Hematopoietic multipotent progenitor cell (in vitro differentiated cells): Measurements from ENCODE around the gene ANKRD34A. TPM values are rescaled to one million over a fixed set of nuclear protein-coding genes. Genes with fewer than 3 reads are reported as not detected.
A peak's percentile ranks its signal among the peaks of the same experiment; 100 is the strongest.

Experiments
- DNase-seq, 3 donors: peaks; one replicate each; pipeline ENCODE4 v3.0.0-alpha.2; 2011 to 2015; ENCODE audit warnings: low read depth in 2 of 3, low spot score in 2 of 3
- total RNA-seq: library from RNA; depleted of rRNA; stranded (reverse); fragments of >200 nt; gene quantifications from one replicate; pipeline ENCODE4 v1.2.3, GENCODE V29; 2012

ANKRD34A gene
- total RNA-seq, 1 donor = 0.27 TPM

- DNase-seq = no peak
These were observed 10.3 kb upstream of the ANKRD34A start for GRCh38 chr1:145974721-145975120.

DNA sequence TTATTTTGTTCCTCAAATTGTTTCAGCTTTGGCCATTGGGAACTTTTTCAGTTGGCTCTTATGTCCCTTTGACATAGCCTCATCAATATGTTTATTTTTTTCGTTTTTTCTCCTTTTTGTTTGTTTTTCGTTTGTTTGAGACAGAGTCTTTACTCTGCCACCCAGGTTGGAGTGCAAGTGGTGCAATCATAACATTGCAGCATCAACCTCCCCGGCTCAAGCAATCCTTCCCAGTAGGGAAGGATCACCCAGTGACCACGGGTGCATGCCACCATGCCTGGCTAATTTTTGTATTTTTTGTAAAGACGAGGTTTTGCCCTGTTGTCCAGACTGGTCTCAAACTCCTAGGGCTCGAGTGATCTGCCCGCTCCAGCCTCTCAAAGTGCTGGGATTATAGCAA lies 8.2 kb upstream of the ANKRD34A start:
- DNase-seq = no peak

DNA sequence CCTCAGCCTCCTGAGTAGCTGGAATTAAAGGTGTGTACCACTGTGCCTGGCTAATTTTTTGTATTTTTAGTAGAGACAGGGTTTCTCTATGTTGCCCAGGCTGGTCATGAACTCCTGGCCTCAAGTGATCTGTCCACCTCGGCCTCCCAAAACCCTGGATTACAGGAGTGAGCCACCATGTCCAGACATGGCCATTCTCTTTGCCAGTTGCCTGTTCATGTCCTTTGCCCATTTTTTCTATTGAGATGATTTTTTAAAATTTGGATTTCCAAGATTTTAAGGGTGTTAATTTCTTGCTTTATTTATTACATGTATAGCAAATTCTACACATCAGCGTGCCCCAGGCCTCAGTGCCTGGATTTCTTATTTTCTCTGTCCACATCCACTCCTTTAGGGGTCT lies 2.9 kb upstream of the ANKRD34A start:
- DNase-seq = no peak

GRCh38 chr1:145965119-145965744 lies 857 bp upstream of the ANKRD34A start:
- no peak for DNase-seq

DNA sequence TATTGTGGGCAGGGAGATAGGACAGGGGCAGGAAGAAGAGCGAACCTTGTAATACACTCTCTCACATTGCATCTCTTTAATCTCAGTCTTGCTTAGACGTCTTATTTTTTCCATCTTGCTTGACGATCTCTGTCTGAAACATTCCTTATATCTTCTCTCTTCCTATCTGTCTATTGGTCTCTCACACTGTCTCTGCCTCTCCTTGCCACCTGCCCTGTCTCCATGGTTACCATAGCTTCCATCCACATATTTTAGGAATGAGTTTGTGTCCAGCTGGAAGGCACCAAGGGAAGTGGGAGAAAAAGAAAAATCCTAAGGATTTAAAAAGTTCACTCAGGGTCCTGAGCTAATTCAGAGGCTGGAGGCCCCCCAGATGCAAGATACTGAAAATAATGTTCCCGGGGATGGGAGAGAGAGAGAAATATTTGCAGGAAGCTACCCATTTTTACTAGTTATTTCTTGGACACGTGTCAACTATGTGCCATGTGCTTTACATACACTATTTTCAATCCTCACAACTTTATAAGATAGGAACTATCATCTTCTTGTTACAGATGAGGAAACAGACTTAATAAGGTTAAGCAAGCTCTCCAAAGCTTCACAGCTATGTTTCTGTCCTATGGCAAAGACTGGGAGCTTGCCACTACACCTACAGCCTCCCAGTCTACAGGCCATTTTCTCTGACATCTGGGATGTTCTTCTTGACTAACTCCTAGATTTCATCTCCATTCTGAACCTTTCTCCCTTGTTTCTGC lies 933 bp downstream of the ANKRD34A start:
- DNase-seq = no peak

GRCh38 chr1:145962157-145963102 lies 1.9 kb downstream of the ANKRD34A start:
- DNase-seq = no peak

DNA sequence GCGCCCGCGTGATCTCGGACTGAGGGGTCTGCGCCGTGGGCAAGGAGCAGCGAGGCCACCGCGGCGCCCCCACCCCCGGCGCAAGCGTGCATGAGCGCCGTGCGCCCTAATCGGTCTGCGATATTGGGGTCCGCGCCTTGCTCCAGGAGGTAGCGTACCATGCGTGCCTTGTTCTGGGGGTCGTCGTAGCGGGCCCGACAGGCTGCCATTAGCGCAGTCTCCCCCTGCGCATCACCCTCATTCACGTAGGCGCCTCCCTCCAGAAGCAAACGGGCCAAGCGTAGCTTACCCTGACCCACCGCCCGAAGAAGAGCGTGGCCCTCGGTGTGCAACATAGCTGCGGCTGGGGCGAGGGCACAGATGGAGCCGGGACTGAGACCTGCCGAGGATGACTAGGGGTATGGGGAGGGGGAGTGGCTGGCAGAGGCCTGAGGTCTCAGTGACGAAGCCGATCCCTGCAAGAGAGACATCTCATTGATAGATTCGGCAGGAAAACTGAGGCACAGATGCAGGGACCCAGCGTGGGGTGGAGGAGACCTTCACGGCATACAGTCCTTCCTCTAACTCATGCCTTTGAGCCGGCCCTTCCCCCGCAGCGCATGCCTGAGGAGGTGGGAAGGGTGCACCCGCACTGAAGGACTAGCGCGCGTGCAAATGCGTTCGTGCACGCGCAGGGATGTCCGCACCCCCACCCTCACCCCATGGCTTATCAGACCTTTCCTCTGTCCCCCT lies 2.8 kb downstream of the ANKRD34A start:
- DNase-seq = no peak

DNA sequence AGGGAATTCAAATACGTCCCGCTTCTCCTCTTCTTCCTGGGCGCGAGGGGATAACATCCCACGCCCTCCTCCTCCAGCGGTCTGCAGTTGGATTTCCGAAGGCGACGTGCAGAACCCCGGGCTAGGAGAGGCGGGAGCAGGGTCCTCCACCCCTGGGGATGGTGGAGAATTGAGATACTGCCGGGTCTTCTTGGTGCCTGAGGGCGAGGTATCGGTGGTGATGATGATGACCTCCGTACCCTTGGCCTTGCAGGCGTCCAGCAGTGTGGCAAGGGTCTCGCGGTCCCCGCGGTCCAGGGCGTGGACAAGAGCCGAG lies 3.3 kb downstream of the ANKRD34A start:
- DNase-seq = no peak

GRCh38 chr1:145960468-145961108 lies 3.8 kb downstream of the ANKRD34A start:
- DNase-seq = peak in 2 of 3 donors; percentile 60 to 82

GRCh38 chr1:145959957-145960467 lies 4.4 kb downstream of the ANKRD34A start:
- DNase-seq = no peak

- no peak for DNase-seq
These were observed 5.0 kb downstream of the ANKRD34A start for GRCh38 chr1:145959333-145959732.

- no peak for DNase-seq
These were observed 5.6 kb downstream of the ANKRD34A start for GRCh38 chr1:145958734-145959133.

- DNase-seq = peak; percentile 84 to 98 (median 96)
These were observed 6.7 kb downstream of the ANKRD34A start, which contains the start of gene LIX1L for GRCh38 chr1:145957443-145958319. LIX1L (minus strand) TSS chr1:145958017; CDS start chr1:145957927, 90 bp downstream.

- no peak for DNase-seq
These were observed 7.5 kb downstream of the ANKRD34A start for GRCh38 chr1:145956781-145957442.

DNA sequence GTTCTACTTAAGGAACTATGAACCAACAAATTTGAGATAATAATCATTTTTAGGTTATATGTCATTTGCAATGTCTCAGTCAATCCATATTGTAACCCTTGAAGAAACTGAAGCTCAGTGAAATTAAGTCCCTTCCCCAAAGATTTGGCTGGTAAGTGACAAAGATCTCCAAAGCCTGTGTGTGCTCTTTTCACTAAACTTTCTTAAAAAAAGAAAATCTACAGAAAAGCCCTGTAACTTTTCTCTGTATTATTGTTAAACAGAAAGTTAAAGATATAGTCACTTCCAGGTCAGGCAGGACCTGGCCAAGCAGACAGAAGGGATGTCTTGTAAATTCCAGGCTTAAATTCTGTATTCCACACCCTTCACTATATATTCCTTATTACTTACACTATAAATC lies 8.0 kb downstream of the ANKRD34A start:
- DNase-seq = no peak

DNA sequence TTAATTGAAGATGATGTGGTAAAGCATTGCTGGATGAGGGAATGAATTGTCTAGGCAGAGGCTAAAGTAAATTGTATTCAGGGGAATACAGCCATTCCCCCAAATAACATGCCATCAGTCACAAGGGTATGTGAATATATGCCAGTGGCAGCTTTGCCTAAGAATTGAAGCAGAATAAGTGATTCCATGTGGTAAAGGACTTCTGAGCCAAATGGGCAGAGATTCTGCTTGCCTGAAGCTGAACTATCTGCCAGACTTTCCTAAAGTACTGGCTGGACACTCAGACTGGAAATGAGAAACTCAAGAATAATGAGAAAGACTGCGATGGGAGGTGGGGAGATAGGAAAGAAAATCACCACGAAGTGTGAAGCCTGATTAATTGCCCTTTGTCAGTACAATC lies 8.9 kb downstream of the ANKRD34A start:
- no peak for DNase-seq

- no peak for DNase-seq
These were observed 10.5 kb downstream of the ANKRD34A start for GRCh38 chr1:145953861-145954260.

- no peak for DNase-seq
These were observed 11.5 kb downstream of the ANKRD34A start for GRCh38 chr1:145952903-145953302.
